ENCODE measurements around the gene NR3C2.

NR3C2 gene

GRCh38 chr4:148078061-148078460 is 364.2 kb downstream of the NR3C2 start:
- no peaks in the 10 kb centered on the region for H3K4me1 ChIP-seq (ENCODE audit: control insufficient read depth, insufficient read depth, low read length)
- H3K4me3 ChIP-seq (ENCODE audit: low read length) = no peak overlapping the region
- H3K36me3 ChIP-seq (ENCODE audit: control insufficient read depth, insufficient read depth, low read length) = peaks cover 22% of the 10 kb centered on the region
- no peak overlapping the region for H3K9ac ChIP-seq (ENCODE audit: low read length)
- no peaks in the 10 kb centered on the region for H3K27me3 ChIP-seq (ENCODE audit: control insufficient read depth, insufficient read depth, low read length)
- H3K27ac ChIP-seq (ENCODE audit: low read depth, low read length) = no peak overlapping the region

- no peaks in the 10 kb centered on the region for H3K4me1 ChIP-seq (ENCODE audit: control insufficient read depth, insufficient read depth, low read length)
- no peaks in the 10 kb centered on the region for H3K27me3 ChIP-seq (ENCODE audit: control insufficient read depth, insufficient read depth, low read length)
- H3K27ac ChIP-seq (ENCODE audit: low read depth, low read length) = no peak overlapping the region
- H3K9ac ChIP-seq (ENCODE audit: low read length) = no peak overlapping the region
- peaks cover 23% of the 10 kb centered on the region for H3K36me3 ChIP-seq (ENCODE audit: control insufficient read depth, insufficient read depth, low read length)
- H3K4me3 ChIP-seq (ENCODE audit: low read length) = no peak overlapping the region
Measured at GRCh38 chr4:148077581-148077980, 364.6 kb downstream of the NR3C2 start.

DNA sequence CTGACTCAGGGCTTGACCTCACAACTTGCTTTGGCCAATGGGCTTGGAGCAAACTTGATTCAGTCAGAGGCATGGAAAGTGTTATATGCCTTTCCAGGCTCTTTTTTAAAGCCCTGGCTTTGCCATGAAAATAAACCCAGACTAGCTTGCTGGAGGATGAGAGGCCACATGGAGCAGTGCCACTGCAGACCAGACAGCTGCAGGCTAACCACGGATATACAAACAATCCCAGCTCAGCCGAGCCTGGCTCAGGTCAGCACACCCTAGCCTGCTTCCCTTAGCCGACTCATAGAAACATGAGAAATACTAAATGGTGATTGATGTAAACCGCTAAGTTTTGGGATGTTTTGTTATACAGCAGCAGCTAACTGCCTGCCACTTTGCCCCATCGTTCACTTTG is 365.2 kb downstream of the NR3C2 start:
- H3K36me3 ChIP-seq (ENCODE audit: control insufficient read depth, insufficient read depth, low read length) = peaks cover 23% of the 10 kb centered on the region
- no peaks in the 10 kb centered on the region for H3K27me3 ChIP-seq (ENCODE audit: control insufficient read depth, insufficient read depth, low read length)
- no peak overlapping the region for H3K9ac ChIP-seq (ENCODE audit: low read length)
- H3K27ac ChIP-seq (ENCODE audit: low read depth, low read length) = no peak overlapping the region
- no peaks in the 10 kb centered on the region for H3K4me1 ChIP-seq (ENCODE audit: control insufficient read depth, insufficient read depth, low read length)
- H3K4me3 ChIP-seq (ENCODE audit: low read length) = no peak overlapping the region

GRCh38 chr4:148075438-148075837 is 366.8 kb downstream of the NR3C2 start:
- Histone ChIP-seq H3K4me3 (ENCODE audit: low read length) (no peak overlapping the region), H3K36me3 (ENCODE audit: control insufficient read depth, insufficient read depth, low read length) (peaks cover 20% of the 10 kb centered on the region), H3K27ac (ENCODE audit: low read depth, low read length) (no peak overlapping the region)

GRCh38 chr4:148074462-148074861 is 367.8 kb downstream of the NR3C2 start:
- H3K9ac ChIP-seq (ENCODE audit: low read length) = no peak overlapping the region
- no peak overlapping the region for H3K4me3 ChIP-seq (ENCODE audit: low read length)
- H3K27ac ChIP-seq (ENCODE audit: low read depth, low read length) = no peak overlapping the region
- H3K4me1 ChIP-seq (ENCODE audit: control insufficient read depth, insufficient read depth, low read length) = no peaks in the 10 kb centered on the region
- H3K36me3 ChIP-seq (ENCODE audit: control insufficient read depth, insufficient read depth, low read length) = peaks cover 20% of the 10 kb centered on the region
- H3K27me3 ChIP-seq (ENCODE audit: control insufficient read depth, insufficient read depth, low read length) = no peaks in the 10 kb centered on the region

More at GRCh38 chr4:148075438-148075837, 366.8 kb downstream of the NR3C2 start:
- no peaks in the 10 kb centered on the region for H3K4me1 ChIP-seq (ENCODE audit: control insufficient read depth, insufficient read depth, low read length)
- no peaks in the 10 kb centered on the region for H3K27me3 ChIP-seq (ENCODE audit: control insufficient read depth, insufficient read depth, low read length)
- H3K9ac ChIP-seq (ENCODE audit: low read length) = no peak overlapping the region

DNA sequence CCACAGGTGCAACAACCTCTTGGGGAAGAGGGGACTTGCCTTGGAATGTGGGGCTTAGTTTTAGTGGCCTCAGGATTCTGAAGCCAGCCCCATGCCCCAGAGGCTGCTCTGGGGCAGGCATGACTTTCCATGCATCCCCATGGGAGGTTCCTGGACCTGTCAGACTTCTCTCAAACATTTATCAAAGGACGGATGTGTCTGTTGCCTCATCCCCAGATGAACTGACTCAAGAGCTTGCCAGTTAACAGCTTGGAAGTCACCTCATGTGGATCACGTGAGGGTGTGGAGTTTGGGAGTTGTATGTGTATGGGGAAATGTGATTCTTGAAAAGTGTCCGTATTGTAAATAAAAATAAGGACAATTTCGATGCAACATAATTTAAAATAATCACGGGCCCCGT is 368.9 kb downstream of the NR3C2 start:
- Histone ChIP-seq H3K9ac (ENCODE audit: low read length) (no peak overlapping the region), H3K4me3 (ENCODE audit: low read length) (no peak overlapping the region), H3K27ac (ENCODE audit: low read depth, low read length) (no peak overlapping the region), H3K36me3 (ENCODE audit: control insufficient read depth, insufficient read depth, low read length) (peaks cover 20% of the 10 kb centered on the region), H3K27me3 (ENCODE audit: control insufficient read depth, insufficient read depth, low read length) (no peaks in the 10 kb centered on the region), H3K4me1 (ENCODE audit: control insufficient read depth, insufficient read depth, low read length) (no peaks in the 10 kb centered on the region)

GRCh38 chr4:148072789-148073188 is 369.4 kb downstream of the NR3C2 start:
- Histone ChIP-seq H3K27me3 (ENCODE audit: control insufficient read depth, insufficient read depth, low read length) (no peaks in the 10 kb centered on the region), H3K4me1 (ENCODE audit: control insufficient read depth, insufficient read depth, low read length) (no peaks in the 10 kb centered on the region), H3K36me3 (ENCODE audit: control insufficient read depth, insufficient read depth, low read length) (peaks cover 20% of the 10 kb centered on the region), H3K27ac (ENCODE audit: low read depth, low read length) (no peak overlapping the region), H3K4me3 (ENCODE audit: low read length) (no peak overlapping the region), H3K9ac (ENCODE audit: low read length) (no peak overlapping the region)

- no peak overlapping the region for H3K9ac ChIP-seq (ENCODE audit: low read length)
- H3K27me3 ChIP-seq (ENCODE audit: control insufficient read depth, insufficient read depth, low read length) = no peaks in the 10 kb centered on the region
- no peak overlapping the region for H3K27ac ChIP-seq (ENCODE audit: low read depth, low read length)
- H3K36me3 ChIP-seq (ENCODE audit: control insufficient read depth, insufficient read depth, low read length) = peaks cover 18% of the 10 kb centered on the region
- no peaks in the 10 kb centered on the region for H3K4me1 ChIP-seq (ENCODE audit: control insufficient read depth, insufficient read depth, low read length)
- H3K4me3 ChIP-seq (ENCODE audit: low read length) = no peak overlapping the region
Measured at GRCh38 chr4:148071009-148071408, 371.2 kb downstream of the NR3C2 start.

- no peak overlapping the region for H3K27ac ChIP-seq (ENCODE audit: low read depth, low read length)
- no peaks in the 10 kb centered on the region for H3K4me1 ChIP-seq (ENCODE audit: control insufficient read depth, insufficient read depth, low read length)
- peaks cover 8% of the 10 kb centered on the region for H3K36me3 ChIP-seq (ENCODE audit: control insufficient read depth, insufficient read depth, low read length)
Measured at GRCh38 chr4:148069895-148070178, 372.4 kb downstream of the NR3C2 start.

DNA sequence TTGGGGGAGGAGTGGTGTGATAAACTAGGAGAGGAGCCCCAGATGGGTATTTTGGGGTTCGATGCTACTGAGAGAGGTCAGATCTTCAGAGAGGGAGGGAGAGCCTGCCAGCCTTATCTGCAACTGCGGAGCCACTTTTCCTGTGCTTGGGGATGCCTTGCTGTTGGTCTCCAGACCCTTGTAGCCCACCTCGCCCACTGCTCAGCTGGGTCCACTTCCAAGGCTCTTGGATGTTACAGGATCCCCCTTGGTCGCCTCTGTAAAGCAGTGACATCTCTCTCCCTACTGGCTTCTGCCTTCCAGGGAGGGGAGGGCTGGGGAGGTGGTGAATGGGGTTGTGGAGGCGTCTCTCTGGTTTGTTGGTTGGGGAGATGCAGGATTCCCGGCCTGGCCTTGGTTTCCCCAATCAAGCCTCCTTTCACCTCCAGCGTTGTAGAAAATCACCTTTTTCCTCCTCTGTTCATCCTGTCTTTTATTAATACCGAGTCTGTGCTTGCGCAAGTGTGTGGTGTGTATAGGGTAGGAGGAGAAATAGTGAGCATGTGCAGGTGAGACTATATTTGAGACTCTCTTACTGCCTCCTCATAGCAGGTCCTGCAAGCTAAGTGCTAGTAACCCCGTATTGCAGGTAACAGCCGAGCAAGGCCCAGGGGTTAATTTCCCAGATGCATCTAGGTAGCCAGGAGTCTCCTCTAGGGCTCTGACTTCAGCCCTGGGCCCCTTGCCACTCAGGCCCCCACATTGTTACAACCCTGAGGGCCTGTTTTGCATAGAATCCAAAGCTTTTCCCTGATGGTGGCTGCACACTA is 372.9 kb downstream of the NR3C2 start:
- Histone ChIP-seq H3K27me3 (ENCODE audit: control insufficient read depth, insufficient read depth, low read length) (no peaks in the 10 kb centered on the region), H3K4me3 (ENCODE audit: low read length) (no peak overlapping the region), H3K4me1 (ENCODE audit: control insufficient read depth, insufficient read depth, low read length) (no peaks in the 10 kb centered on the region), H3K27ac (ENCODE audit: low read depth, low read length) (no peak overlapping the region), H3K36me3 (ENCODE audit: control insufficient read depth, insufficient read depth, low read length) (peaks cover 3% of the 10 kb centered on the region), H3K9ac (ENCODE audit: low read length) (no peak overlapping the region)

More at GRCh38 chr4:148069895-148070178, 372.4 kb downstream of the NR3C2 start:
- Histone ChIP-seq H3K4me3 (ENCODE audit: low read length) (no peak overlapping the region), H3K9ac (ENCODE audit: low read length) (no peak overlapping the region), H3K27me3 (ENCODE audit: control insufficient read depth, insufficient read depth, low read length) (no peaks in the 10 kb centered on the region)

GRCh38 chr4:148068065-148068911 is 373.9 kb downstream of the NR3C2 start:
- Histone ChIP-seq H3K27me3 (ENCODE audit: control insufficient read depth, insufficient read depth, low read length) (no peaks in the 10 kb centered on the region), H3K4me3 (ENCODE audit: low read length) (no peak overlapping the region), H3K27ac (ENCODE audit: low read depth, low read length) (no peak overlapping the region), H3K36me3 (ENCODE audit: control insufficient read depth, insufficient read depth, low read length) (peaks cover 3% of the 10 kb centered on the region), H3K4me1 (ENCODE audit: control insufficient read depth, insufficient read depth, low read length) (no peaks in the 10 kb centered on the region), H3K9ac (ENCODE audit: low read length) (no peak overlapping the region)

- no peak overlapping the region for H3K27ac ChIP-seq (ENCODE audit: low read depth, low read length)
- H3K4me3 ChIP-seq (ENCODE audit: low read length) = no peak overlapping the region
- no peaks in the 10 kb centered on the region for H3K4me1 ChIP-seq (ENCODE audit: control insufficient read depth, insufficient read depth, low read length)
- H3K36me3 ChIP-seq (ENCODE audit: control insufficient read depth, insufficient read depth, low read length) = no peaks in the 10 kb centered on the region
- no peak overlapping the region for H3K9ac ChIP-seq (ENCODE audit: low read length)
- H3K27me3 ChIP-seq (ENCODE audit: control insufficient read depth, insufficient read depth, low read length) = no peaks in the 10 kb centered on the region
Measured at GRCh38 chr4:148067301-148067916, 374.8 kb downstream of the NR3C2 start.

All from rectal smooth muscle tissue (tissue), 1 donor.